NCI-H510A (cell line): ENCODE measurements around the gene PPP2R3C.
"Not testable (repeated sequence)": the region's sequence is repeated elsewhere in the genome, so short reads cannot be mapped to it uniquely, and the experiment has no call there.

Experiments used
- DNase-seq: peaks from one replicate; lab custom pipeline; 2025; lab: John Stamatoyannopoulos, UW

PPP2R3C gene

GRCh38 chr14:35121887-35122695, at the start of gene PPP2R3C, which contains the start of gene PRORP:
TSS of gene PPP2R3C (minus strand) at chr14:35121990. CDS start at chr14:35121959, 31 bp downstream.
TSS of gene PRORP (plus strand) at chr14:35122552. CDS start at chr14:35123246, 694 bp downstream.
- peak; percentile 98 for DNase-seq

- DNase-seq, result no peak
Measured at GRCh38 chr14:35167496-35167895, 45.7 kb upstream of the PPP2R3C start.

GRCh38 chr14:35164849-35165248, 43.1 kb upstream of the PPP2R3C start:
- DNase-seq, result no peak

DNA sequence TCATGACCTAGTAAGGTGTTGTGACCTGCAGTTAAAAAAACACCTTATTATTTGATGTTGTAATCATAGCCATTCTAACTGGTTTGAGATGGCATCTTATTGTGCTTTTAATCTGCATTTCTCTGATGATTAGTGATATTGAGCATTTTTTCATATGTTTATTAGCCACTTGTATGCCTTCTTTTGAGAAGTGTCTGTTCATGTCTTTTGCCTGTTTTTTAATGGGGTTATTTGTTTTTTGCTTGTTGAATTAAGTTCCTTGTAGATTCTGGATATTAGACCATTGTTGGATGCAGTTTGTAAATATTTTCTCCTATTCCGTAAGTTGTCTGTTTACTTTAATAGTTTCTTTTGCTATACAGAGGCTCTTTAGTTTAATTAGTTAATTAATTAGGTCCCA, 41.6 kb upstream of the PPP2R3C start:
- DNase-seq, result no peak

- no peak for DNase-seq
Measured at GRCh38 chr14:35161231-35161630, 39.4 kb upstream of the PPP2R3C start.

DNA sequence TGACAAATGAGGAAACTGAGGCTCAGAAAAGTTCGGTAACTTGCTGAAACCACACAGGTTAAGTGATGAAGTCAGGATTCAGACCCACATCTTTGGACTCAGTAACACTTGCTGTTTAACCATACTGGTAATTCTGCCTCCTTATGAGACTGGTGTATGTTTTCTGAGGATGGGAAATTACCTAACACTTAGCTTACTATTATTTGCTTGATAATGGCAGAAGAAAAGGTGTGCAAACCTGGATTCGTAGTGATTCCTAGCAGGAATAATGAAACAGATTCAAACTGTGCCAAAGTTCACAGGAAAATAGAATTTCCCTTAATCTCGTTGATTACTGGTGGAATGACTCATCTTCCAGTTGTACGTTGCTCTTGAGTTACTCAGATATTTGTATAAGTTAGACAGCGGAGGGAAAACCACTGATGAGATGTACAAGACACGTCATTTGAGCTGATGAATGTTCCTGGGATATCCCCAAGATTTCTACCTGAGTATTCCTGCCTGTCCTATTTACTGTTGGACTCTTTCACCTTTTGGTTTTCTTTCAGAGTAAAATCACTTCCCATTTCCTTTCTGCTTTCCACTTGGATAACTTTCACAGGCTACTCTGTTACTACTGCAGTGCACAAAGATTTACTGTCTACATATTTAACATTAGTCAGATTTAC, 38.1 kb upstream of the PPP2R3C start:
- DNase-seq, result no peak

GRCh38 chr14:35158951-35159653, 37.3 kb upstream of the PPP2R3C start:
- DNase-seq, result no peak

DNA sequence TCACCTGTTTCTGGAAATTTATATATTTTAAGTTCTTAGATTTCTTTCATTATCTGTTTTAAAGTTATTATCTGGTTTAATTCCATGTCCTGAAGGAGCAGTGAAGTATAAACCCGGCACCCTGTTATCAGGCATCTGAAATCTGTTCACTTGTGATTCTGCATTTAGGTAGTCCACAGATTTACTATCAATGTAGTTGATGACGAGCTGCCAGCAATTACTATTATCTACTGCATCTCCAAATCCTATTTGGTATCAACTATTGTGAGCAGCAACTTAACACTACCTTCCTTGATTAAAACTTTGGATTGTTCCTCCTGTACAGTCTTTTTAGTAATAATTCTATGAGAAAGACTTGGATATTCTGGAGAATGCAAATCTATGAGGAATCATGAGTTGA, 36.7 kb upstream of the PPP2R3C start:
- DNase-seq, result no peak

- no peak for DNase-seq
Measured at GRCh38 chr14:35155962-35156361, 34.2 kb upstream of the PPP2R3C start.

- DNase-seq, result no peak
Measured at GRCh38 chr14:35154016-35154415, 32.2 kb upstream of the PPP2R3C start.

GRCh38 chr14:35152531-35152930, 30.7 kb upstream of the PPP2R3C start:
- not testable (repeated sequence) for DNase-seq

DNA sequence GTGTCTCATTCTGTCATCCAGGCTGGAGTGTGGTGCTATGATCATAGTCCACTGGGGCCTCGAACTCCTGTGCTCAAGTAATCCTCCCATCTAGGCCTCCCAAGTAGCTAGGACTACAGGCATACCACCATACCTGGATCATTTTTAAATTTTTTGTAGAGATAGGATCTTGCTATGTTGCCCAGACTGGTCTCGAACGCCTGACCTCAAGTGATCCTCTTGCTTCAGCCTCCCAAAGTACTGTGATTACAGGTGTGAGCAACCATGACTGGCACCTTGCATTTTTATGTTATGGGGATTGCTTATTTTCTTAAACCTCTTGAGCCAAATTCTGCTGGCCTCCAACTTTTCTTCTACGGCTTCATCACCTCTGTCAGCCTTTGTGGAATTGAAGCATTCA, 27.4 kb upstream of the PPP2R3C start:
- DNase-seq, result no peak

GRCh38 chr14:35147711-35148110, 25.9 kb upstream of the PPP2R3C start:
- no peak for DNase-seq

- no peak for DNase-seq
Measured at GRCh38 chr14:35147186-35147585, 25.4 kb upstream of the PPP2R3C start.

DNA sequence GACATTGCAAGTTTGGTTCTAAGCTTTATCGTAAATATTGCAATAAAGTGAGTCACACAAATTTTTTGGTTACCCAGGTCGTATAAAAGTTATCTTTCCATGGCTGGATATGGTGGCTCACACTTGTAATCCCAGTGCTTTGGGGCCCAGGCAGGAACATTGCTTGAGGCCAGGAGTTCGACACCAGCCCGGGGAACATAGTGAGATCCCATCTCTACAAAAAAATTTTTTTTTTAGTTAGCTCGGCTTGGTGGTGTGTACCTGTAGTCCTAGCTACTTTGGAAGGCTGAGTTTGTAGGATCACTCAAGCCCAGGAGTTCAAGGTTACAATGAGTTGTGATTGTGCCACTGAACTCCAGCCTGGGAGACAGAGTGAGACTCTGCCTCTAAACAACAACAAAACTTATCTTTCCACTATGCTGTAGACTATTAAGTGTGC, 24.9 kb upstream of the PPP2R3C start:
- no peak for DNase-seq

- no peak for DNase-seq
Measured at GRCh38 chr14:35144029-35144428, 22.2 kb upstream of the PPP2R3C start.

DNA sequence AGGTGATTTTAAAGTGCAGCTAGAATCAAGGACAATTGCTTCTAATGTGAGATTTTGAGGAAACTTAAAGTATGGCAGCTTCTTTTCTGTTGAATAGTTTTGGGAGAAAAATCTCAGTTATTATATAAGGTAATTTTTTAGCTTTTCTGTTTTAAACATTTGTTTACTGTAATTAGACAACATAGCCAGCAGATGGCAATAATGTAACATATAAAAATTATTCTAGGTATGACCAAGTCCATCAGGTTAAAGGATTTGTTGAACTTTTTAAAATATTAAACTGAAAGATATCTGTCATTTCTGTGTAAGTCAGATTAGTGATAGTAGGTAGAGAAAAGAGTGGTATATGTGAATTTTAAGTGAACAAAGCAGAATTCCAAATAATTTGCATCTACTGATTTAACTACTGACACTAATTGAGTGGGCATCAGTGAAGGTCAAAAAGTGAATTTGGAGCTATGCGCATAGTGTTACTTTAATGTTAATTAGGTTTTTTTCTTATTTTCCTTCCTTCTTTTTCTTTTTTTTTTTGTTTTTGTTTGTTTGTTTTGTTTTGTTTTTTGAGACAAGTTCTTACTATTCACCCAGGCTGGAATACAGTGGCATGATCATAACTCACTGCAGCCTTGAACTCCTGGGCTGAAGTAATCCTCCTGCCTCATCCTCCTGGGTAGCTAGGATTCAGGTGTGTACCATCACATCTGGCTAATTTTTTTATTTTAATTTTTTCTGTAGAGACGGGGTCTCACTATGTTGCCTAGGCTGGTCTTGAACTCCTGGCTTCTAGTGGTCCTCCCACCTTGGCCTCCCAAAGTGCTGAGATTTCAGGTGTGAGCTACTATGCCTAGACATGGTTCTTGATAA, 19.2 kb upstream of the PPP2R3C start:
- no peak for DNase-seq

DNA sequence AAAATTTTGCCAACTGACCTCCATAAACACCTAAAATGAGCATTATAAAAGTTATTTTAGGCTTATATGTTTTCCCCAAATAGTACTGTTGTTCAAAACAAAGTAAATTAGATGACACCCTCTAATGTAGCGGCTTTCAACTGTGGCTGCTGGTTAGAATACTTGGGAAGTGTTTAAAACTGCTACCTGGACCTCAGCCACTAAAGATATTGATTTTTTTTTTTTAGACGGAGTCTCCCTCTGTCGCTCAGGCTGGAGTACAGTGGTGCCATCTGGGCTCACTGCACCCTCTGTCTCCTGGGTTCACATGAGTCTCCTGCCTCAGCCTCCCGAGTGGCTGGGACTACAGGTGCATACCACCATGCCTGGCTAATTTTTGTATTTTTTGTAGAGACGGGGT, 16.8 kb upstream of the PPP2R3C start:
- no peak for DNase-seq

DNA sequence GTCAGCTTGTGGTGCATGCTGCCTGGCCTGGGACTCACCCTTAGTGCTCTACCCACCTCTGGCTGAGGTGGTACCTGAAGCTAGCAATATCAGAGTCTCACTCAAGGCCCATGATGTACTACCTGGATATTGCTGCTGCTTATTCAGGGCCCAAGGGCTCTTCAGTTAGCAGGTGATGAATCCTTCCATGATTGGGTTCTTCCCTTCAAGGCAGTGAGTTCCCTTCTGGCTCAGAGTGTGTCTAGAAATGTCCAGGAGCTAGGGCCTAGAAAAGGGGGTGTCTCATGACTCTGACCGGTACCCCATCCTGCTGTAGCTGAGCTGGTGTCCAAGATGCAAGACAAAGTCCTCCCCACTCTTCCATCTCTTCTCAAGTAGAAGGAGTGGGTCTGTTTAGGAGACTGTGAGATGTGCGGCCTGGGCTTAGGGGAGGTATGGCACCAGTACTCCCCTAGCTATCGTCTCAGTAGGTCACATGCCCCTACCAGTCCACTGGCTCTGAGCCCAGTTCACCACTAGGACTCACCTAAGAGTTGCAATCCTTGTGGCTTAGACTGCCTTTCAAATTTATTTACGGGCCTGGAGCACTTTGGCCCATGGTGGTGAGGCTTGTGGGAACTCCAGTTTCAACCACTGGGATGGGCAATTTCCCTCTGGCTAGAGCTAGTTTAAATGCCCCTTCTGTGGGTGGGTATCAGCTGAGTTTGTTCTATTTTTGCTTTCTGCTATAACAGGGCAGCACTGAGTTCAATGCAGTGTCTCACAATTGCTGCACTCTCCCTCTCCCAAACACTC, 12.7 kb upstream of the PPP2R3C start:
- DNase-seq, result no peak

DNA sequence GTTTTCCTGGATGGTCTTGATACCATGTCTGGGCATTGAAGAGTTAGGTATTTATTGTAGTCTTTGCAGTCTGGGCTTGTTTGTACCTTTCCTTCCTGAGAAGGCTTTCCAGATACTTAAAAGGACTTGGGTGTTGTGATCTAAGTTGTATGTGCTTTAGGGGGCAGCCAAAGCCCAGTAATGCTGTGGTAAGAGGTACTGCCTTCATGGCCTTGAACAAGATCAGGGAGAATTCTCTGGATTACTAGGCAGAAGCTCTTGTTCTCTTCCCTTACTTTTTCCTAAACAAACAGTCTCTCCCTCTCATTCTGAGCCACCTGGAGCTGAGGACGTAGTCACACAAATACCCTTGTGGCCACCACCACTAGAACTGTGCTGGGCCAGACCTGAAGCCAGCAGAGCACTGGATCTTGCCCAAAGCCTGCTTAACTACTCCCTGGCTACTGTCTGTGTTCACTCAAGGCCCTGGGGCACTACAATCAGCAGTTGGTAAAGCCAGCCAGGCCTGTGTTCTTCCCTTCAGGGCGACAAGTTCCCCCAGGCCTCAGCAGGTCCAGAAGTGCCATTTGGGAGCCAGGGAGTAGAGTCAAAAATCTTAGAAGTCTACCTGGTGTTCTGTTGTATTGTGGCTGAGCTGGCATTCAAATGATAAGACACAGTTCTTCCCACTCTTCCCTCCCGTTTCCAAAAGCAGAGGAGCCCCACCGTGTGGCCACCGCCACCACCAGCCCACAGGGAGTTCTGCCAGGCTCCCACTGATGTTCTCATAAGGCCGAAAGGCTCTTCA, 11.9 kb upstream of the PPP2R3C start:
- no peak for DNase-seq
